ENCODE data around the gene CUX1.
"Not testable (repeated sequence)": the region's sequence is repeated elsewhere in the genome, so short reads cannot be mapped to it uniquely, and the experiment has no call there.

The CUX1 gene

GRCh38 chr7:102181517-102181916 is 364.1 kb downstream of the CUX1 start:
- no peak overlapping the region for H3K4me3 ChIP-seq (ENCODE audit: low read depth, low read length)
- in situ Hi-C loops (cut with HindIII; ENCODE audit: low sequenced_read_pairs), result no loop called here
- TF ChIP-seq CTCF (IDR thresholded peaks at IDR 0.05; ENCODE audit: low read depth, low read length), result no peak
- no peak for DNase-seq (ENCODE audit: low read depth, low spot score)

- DNase-seq (ENCODE audit: low read depth, low spot score), result no peak
- no peak overlapping the region for H3K4me3 ChIP-seq (ENCODE audit: low read depth, low read length)
- in situ Hi-C loops (cut with HindIII; ENCODE audit: low sequenced_read_pairs), result no loop called here
- TF ChIP-seq CTCF (IDR thresholded peaks at IDR 0.05; ENCODE audit: low read depth, low read length), result no peak
Measured at GRCh38 chr7:102182016-102182415, 364.6 kb downstream of the CUX1 start.

GRCh38 chr7:102183848-102184247 is 366.4 kb downstream of the CUX1 start:
- in situ Hi-C loops (cut with HindIII; ENCODE audit: low sequenced_read_pairs); DNase-seq (ENCODE audit: low read depth, low spot score): not testable (repeated sequence)

GRCh38 chr7:102184303-102184702 is 366.9 kb downstream of the CUX1 start:
- no peak overlapping the region for H3K4me3 ChIP-seq (ENCODE audit: low read depth, low read length)
- no peak for TF ChIP-seq CTCF (IDR thresholded peaks at IDR 0.05; ENCODE audit: low read depth, low read length)
- no peak for DNase-seq (ENCODE audit: low read depth, low spot score)
- in situ Hi-C loops (cut with HindIII; ENCODE audit: low sequenced_read_pairs), result no loop called here

More at GRCh38 chr7:102183848-102184247, 366.4 kb downstream of the CUX1 start:
- H3K4me3 ChIP-seq (ENCODE audit: low read depth, low read length), result not testable (repeated sequence)

- H3K4me3 ChIP-seq (ENCODE audit: low read depth, low read length), result no peak overlapping the region
- in situ Hi-C loops (cut with HindIII; ENCODE audit: low sequenced_read_pairs), result no loop called here
- no peak for TF ChIP-seq CTCF (IDR thresholded peaks at IDR 0.05; ENCODE audit: low read depth, low read length)
- DNase-seq (ENCODE audit: low read depth, low spot score), result no peak
Measured at GRCh38 chr7:102185796-102186195, 368.4 kb downstream of the CUX1 start.

GRCh38 chr7:102186306-102186705 is 368.9 kb downstream of the CUX1 start:
- DNase-seq (ENCODE audit: low read depth, low spot score), result no peak
- in situ Hi-C loops (cut with HindIII; ENCODE audit: low sequenced_read_pairs), result no loop called here
- no peak overlapping the region for H3K4me3 ChIP-seq (ENCODE audit: low read depth, low read length)
- TF ChIP-seq CTCF (IDR thresholded peaks at IDR 0.05; ENCODE audit: low read depth, low read length), result no peak

- no peak for DNase-seq (ENCODE audit: low read depth, low spot score)
- in situ Hi-C loops (cut with HindIII; ENCODE audit: low sequenced_read_pairs), result no loop called here
- no peak for TF ChIP-seq CTCF (IDR thresholded peaks at IDR 0.05; ENCODE audit: low read depth, low read length)
- no peak overlapping the region for H3K4me3 ChIP-seq (ENCODE audit: low read depth, low read length)
Measured at GRCh38 chr7:102188746-102189145, 371.3 kb downstream of the CUX1 start.
